Measurements from ENCODE around the gene NLGN1.

DNA sequence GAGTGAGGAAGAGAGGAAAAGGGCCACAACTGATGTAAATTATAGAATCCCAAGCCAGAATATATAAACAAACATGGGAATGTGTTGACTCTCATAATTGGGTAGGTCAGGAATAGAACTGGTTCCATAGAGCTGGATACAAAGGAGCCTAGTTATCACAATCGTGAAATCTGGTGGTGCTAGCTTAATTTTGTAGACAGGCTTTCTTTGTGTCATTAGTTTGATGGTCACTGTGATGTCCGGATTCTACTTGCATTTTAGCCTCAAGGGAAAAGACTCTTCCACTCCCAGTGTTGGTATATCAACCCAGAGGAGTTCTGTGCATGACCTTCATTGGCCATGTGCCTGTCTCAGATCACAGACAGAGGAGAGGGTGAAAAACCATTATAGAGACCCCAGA lies 81.8 kb downstream of the NLGN1 start:
- TF ChIP-seq, protein P1, sequence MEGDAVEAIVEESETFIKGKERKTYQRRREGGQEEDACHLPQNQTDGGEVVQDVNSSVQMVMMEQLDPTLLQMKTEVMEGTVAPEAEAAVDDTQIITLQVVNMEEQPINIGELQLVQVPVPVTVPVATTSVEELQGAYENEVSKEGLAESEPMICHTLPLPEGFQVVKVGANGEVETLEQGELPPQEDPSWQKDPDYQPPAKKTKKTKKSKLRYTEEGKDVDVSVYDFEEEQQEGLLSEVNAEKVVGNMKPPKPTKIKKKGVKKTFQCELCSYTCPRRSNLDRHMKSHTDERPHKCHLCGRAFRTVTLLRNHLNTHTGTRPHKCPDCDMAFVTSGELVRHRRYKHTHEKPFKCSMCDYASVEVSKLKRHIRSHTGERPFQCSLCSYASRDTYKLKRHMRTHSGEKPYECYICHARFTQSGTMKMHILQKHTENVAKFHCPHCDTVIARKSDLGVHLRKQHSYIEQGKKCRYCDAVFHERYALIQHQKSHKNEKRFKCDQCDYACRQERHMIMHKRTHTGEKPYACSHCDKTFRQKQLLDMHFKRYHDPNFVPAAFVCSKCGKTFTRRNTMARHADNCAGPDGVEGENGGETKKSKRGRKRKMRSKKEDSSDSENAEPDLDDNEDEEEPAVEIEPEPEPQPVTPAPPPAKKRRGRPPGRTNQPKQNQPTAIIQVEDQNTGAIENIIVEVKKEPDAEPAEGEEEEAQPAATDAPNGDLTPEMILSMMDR (IDR thresholded peaks at IDR 0.05): no peak
- no peak for TF ChIP-seq POLR2A (IDR thresholded peaks at IDR 0.05)
